LNCAP (cell line): ENCODE data around the gene TOR1AIP1.

Experiments
- CTCF ChIP-seq: fragments of 450-650 bp; IDR thresholded peaks from 2 replicates; pipeline ENCODE4 v1.5.1; 2017; ENCODE audit warnings: mild to moderate bottlenecking

Gene TOR1AIP1

GRCh38 chr1:179966551-179966950 is 84.5 kb downstream of the TOR1AIP1 start:
- TF ChIP-seq CTCF, result no peak

- TF ChIP-seq CTCF, result no peak
Measured at GRCh38 chr1:179968284-179968993, 86.4 kb downstream of the TOR1AIP1 start.

GRCh38 chr1:179968994-179969919 is 87.2 kb downstream of the TOR1AIP1 start:
- TF ChIP-seq CTCF, result no peak
